ENCODE results near the gene KCNH8.

DNA sequence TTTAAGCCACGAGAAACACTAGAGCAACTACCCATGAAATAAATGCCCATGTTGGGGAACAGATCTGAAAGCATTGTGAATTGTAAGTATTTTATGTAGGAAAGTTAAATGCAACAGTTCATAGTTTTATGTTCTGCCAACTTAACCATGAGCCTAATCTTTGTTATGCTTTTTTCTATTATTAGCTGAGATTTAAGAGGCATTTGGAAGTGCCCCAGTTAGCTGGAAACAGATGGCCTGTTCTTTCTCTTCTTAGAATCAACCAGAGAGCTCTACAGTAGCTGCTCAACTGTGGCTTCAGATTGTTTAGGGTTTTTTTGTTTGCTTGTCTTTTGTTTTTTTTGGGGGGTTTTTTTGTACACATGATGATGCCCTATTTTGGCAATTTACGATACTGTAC is 284.4 kb downstream of the KCNH8 start:
- TF ChIP-seq SUZ12 (IDR thresholded peaks at IDR 0.05; ENCODE audit: extremely low read depth, insufficient read depth, insufficient read length): no peak
- TF ChIP-seq ZNF274 (IDR thresholded peaks at IDR 0.05; ENCODE audit: low read depth, low read length): no peak

Data from NT2/D1 (cell line).